HL-60/S4 treated with retinoic acid at 250 ng/mL for 4 days and 3 days (cell line): Measurements from ENCODE around the gene GPR65.
"Not testable (repeated sequence)": the region's sequence is repeated elsewhere in the genome, so short reads cannot be mapped to it uniquely, and the experiment has no call there.

ENCODE experiments used
- in situ Hi-C: fragments of 300-500 bp; cut with MboI; formaldehyde crosslinking; loops from 2 replicates; pipeline ENCODE4 v1.7.0; 2022; ENCODE audit warnings: low sequenced_read_pairs

GPR65 gene

GRCh38 chr14:88003425-88003824 lies 1.5 kb upstream of the GPR65 start:
- in situ Hi-C loops, result no loop called here

DNA sequence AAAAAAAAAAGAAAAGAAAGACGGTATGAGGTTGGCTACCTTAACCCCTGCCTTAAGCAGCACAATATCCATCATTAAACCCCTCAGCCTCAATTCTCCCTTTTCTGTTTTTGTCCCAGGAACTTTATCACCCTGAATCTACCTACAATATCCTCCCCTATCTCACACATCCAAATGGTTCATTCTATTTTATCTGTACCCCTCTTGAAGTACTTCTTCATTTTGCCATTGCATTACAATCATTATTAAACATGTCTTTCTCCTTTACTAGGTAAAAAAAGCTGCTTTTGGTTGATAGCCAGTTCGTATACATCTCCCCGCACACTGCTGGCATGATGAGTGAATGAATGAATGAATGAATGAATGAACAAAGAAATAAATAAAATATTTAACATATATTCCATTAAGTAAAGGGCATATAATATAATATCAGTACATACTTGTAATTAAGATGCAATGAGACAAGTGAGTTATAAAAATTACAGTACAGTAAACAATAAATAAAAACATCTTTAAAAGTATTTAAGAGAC lies 364 bp upstream of the GPR65 start:
- in situ Hi-C loops, result no loop called here

GRCh38 chr14:88005978-88006851 lies 1.3 kb downstream of the GPR65 start:
- in situ Hi-C loops, result no loop called here

- in situ Hi-C loops, result no loop called here
These were observed 2.7 kb downstream of the GPR65 start for GRCh38 chr14:88007608-88008007.

DNA sequence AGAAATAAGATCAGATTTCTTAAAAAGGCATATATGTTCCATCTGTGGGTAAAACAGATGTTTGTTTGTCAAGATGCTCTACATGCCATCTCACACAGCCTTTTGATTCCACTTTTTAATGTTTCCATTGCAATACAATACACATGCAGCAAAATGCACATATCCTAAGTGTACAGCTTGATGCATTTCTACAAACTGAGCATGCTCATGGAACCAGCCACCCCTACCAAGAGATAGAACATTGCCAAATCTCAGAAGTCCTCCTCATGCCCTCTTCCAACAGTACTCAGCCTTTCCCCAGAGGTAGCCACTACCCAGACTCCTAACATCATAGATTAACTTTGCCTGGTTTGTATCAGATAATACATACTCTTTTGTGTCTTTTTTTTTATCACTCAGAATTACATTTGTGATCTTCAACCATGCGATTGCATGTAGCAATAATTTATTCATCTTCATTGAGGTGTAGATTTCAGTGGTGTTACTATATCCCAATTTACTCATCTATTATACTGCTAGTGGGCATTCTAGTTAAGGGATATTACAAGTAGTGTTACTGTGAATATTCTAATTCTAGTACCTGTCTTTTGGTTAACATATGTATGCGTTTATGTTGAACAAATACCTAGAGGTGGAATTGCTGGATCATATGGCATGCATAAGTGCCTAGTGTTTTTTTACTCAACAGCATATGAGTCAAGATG lies 3.3 kb downstream of the GPR65 start:
- in situ Hi-C loops, result no loop called here

DNA sequence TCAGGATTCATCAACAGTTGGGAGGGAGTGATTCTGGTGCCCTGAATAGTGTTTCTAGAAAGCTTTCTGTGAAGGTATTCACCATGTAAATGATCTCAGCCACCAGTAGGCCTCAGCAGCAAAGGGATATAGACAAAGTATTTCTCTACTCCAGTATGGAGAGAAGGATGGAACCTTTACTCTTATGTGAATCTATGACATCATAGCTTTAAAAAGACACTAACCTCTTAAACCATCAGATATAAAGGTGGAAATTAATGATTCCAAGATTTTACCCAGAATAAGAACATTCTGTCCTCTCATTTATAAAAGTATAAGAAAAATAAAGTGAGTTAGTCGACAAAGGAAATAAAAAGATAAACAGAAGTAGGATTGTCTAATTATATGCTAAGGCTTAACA lies 4.6 kb downstream of the GPR65 start:
- in situ Hi-C loops, result no loop called here

DNA sequence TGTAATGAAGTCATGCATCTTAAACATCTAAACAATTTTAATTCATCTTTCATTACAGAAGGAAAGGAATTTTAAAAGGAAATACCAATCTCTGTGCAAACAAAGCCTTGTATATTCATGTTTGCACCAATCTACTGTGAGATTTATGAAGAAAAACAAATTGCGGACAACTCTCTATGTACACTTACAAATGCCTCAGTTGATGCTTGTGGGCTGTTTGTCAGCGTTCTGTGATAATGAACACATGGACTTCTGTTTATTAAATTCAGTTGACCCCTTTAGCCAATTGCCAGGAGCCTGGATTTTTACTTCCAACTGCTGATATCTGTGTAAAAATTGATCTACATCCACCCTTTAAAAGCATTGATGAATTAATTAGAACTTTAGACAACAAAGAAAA lies 5.4 kb downstream of the GPR65 start:
- in situ Hi-C loops, result no loop called here

DNA sequence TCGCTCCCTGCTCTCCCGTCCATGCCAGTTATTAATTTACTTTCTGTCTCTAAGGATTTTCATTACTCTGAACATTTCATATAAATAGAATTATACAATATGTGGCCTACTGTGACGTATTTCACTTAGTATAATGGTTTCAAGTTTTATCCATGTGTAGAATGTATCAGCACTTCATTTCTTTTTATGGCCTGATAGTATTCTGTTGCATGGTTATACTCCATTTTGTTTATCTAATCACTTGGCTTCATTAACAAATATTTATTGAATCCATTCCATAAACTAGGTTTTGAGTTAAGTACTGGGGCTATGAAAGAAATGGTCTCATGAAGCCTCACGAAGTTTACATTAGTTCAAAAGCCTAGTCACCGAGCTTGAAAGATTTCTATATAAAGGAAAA lies 7.6 kb downstream of the GPR65 start:
- in situ Hi-C loops, result no loop called here

- in situ Hi-C loops, result no loop called here
These were observed 8.9 kb downstream of the GPR65 start for GRCh38 chr14:88013750-88014349.

- in situ Hi-C loops, result no loop called here
These were observed 11.8 kb downstream of the GPR65 start for GRCh38 chr14:88016768-88017167.

DNA sequence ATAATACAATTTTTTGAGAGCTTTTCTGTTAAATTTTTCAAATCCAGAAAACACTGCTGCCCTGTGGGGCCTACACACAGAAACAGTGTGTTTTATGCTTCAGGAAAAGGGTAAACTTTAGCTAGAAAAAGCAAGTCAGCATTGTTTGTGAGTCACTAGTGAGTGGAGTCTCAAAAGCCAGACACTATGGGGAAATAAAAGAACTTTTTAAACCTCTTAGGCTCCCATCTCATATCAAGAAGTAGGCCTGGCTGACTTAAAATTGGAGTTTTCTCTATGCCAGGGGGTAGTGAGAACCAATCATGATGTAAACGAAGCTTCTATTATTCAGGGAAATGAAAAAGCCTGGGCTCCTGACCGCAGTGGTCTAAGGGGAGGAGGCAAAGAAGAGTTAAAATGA lies 12.6 kb downstream of the GPR65 start:
- in situ Hi-C loops, result no loop called here

- in situ Hi-C loops, result no loop called here
These were observed 18.8 kb downstream of the GPR65 start for GRCh38 chr14:88023658-88024187.

DNA sequence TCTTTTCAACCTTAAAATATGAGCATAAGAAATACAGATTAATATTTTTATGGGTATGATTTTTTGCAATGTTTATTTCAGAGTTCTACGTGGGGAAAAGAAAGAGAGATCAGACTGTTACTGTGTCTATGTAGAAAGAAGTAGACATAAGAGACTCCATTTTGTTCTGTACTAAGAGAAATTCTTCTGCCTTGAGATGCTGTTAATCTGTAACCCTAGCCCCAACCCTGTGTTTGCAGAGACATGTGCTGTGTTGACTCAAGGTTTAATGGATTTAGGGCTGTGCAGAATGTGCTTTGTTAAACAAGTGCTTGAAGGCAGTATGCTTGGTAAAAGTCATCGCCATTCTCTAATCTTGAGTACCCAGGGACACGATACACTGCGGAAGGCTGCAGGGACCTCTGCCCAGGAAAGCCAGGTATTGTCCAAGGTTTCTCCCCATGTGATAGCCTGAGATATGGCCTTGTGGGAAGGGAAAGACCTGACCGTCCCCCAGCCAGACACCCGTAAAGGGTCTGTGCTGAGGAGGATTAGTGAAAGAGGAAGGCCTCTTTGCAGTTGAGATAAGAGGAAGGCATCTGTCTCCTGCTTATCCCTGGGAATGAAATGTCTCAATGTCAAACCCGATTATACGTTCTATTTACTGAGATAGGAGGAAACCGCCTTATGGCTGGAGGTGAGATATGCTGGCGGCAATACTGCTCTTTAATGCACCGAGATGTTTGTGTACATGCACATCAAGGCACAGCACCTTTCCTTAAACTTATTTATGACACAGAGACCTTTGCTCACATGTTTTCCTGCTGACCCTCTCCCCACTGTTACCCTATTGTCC lies 19.5 kb downstream of the GPR65 start:
- in situ Hi-C loops, result not testable (repeated sequence)

DNA sequence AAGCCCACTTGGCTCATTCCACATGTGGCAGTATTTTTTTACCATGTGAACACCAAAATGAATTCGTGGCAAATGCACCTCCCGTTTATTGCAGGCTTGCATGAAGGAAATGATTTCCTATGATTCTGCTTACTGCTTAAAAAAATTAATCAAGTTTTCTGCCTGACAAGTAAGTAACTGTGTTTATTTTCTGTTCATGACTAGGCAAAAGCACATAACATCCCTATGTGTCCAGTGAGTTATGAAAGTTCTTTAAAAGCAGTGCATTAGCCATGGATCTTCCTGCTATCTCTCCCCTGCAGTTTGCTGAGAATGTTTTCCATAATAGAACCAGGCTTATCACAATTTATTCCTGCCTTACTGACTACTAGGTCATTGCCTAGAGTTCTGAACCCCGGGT lies 20.4 kb downstream of the GPR65 start:
- in situ Hi-C loops, result no loop called here

GRCh38 chr14:88026890-88027289 lies 22.0 kb downstream of the GPR65 start:
- in situ Hi-C loops, result no loop called here

GRCh38 chr14:88029500-88029899 lies 24.6 kb downstream of the GPR65 start:
- in situ Hi-C loops, result no loop called here

GRCh38 chr14:88030079-88030478 lies 25.1 kb downstream of the GPR65 start:
- in situ Hi-C loops, result no loop called here

- in situ Hi-C loops, result no loop called here
These were observed 26.0 kb downstream of the GPR65 start for GRCh38 chr14:88030892-88031291.

- in situ Hi-C loops, result no loop called here
These were observed 27.4 kb downstream of the GPR65 start for GRCh38 chr14:88032373-88032772.

DNA sequence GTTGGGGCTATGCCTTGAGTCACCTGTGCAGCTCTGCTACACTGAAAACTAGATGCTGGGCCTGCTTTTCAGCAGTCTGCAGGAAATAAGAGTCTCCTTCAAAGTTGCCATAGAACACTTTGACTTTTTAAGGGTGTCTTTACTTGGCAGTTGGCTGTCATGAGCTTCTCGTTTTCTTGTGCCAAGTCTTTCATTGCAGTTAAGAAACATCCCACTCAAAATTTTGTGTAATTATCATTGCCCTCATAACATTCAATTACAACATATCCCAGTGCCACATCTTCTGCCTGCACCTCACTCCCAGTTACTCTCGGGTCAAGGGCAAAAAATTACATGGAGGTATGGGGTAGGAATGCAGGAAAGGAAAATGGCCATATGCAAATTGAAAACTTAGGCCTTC lies 29.1 kb downstream of the GPR65 start:
- in situ Hi-C loops, result no loop called here

DNA sequence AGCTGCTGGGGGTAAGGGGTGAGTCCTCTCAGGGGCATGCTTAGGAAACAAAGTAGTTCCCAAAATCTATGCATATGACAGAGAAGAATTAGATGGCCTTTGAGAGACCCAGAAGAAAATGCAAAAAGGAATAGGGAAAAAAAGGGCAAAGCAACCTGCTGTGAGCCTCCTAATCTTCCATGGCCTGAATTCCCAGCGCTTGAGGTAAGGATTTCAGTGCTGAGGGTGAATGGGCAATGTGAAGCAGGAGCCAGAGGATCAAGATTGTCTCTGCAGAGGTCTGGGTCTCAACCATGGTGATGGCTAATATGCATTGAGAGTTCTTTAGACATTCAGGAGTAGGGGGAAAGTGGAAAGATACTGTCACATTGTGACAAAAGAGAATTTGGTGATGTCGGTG lies 31.5 kb downstream of the GPR65 start:
- in situ Hi-C loops, result no loop called here
